Fibroblast of mammary gland (primary cell): ENCODE results near the gene CDK18.

Experiments used
- DNase-seq: peaks from one replicate; pipeline ENCODE4 v3.0.0-alpha.2; 2010; ENCODE audit warnings: low read depth
- H3K4me3 ChIP-seq: 2 replicates; pipeline ENCODE4 v1.5.1; 2011; ENCODE audit warnings: low read depth, mild to moderate bottlenecking, low read length, moderate library complexity; ENCODE audit not compliant: control insufficient read depth
- CTCF ChIP-seq: conservative IDR thresholded peaks from 2 replicates; pipeline ENCODE4 v1.5.1; 2011; ENCODE audit warnings: low read depth, low read length, inconsistent platforms; ENCODE audit not compliant: control insufficient read depth, insufficient read depth

The CDK18 gene

DNA sequence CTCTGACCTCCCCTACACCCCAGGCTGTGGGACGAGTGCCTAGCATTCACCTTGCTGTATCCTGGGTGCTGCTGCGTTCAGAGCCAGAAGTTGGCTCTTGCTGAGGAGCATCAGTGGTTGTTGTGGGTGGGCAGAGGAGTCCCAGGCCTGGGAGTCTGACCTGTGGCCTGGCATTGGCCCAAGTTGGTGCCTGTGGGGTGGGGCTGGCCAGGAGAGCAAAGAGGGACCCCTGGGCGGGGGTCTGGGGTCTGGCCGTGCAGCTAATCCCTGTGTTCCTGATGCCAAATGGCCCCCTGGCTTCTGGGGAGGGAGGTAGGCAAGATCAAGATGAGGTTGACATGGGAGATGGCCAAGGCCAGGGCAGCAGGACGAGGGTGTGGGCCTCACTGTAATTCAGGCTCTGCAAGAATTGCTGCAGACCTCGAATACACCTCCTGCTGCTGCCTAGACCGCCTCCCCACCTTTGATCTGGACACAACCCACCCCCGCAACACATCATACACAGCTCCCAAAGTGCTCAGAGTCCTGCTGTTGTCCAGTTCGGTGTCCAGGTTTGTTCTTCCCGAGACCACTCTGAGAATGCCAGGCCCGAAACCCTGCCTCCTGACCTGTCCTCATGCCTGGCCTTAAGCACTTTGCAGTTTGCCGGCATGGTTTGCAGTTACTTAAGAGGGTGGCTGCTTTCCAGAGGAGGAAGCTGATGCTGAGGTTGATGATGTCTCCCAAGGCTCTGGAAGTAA, 28.7 kb downstream of the CDK18 start:
- no peak for DNase-seq
- no peak overlapping the region for H3K4me3 ChIP-seq
- TF ChIP-seq CTCF = no peak

DNA sequence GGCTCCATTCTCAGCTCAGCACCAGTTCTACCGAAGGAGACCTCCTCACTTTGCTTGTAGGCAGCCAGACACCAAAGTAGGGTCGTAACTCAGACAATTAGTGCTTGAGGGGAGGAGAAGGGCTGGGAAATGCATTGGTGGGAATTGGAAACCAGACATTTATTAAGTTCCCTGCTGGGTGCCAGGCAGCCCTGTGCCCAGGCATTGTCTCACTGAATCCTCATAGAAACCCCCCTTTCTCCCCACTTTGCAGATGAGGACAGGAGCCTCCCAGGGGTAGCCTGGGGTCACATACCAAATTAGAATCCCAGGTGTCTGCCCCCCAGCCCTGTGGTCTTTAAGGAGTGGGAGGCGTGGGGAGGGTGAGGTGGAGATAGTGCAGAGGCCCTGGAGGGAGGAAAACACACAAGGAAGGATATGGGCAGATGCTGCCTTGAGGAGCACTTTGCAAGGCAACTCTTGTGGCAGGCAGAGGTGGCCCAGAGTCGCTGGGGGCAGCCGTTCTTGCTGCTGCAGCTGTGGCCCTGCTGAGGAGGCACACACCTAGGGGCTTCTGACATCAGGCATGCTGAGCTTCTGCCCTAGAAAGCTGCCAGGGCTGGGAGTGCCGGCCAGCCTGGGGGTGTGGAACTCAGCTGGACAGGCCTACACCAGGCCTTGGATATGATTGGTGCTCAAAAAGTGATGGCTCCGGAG, 29.4 kb downstream of the CDK18 start:
- DNase-seq = no peak
- no peak for TF ChIP-seq CTCF

DNA sequence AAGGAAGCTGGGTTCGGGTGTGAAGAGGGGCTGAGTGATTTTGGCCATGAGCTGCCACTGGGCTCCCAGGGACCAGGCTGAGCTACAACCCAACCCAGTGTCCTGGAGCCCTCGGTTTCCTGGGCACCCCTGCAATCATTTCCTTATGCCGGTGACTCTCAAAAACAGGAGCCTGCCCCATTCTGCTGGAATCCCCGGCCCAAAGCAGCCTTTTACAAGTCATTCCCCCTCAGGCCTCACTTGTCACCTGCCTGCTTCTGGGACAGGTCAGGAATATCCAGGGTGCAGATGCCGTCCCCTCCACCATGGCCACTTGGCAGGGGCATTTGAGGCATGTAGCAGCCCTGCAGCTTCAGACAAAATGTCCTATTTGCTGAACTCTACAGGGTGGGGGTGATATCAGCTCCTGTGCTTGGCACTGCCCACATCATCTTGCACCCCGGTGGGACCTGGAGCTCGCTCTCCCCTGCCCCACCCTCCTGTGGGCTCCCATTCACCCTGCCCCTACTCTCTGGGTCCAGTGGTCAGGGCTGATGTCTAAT, 30.0 kb downstream of the CDK18 start:
- no peak for DNase-seq
- TF ChIP-seq CTCF = no peak
- H3K4me3 ChIP-seq = no peak overlapping the region

More for the DNA sequence above, 29.4 kb downstream of the CDK18 start:
- H3K4me3 ChIP-seq = no peak overlapping the region

DNA sequence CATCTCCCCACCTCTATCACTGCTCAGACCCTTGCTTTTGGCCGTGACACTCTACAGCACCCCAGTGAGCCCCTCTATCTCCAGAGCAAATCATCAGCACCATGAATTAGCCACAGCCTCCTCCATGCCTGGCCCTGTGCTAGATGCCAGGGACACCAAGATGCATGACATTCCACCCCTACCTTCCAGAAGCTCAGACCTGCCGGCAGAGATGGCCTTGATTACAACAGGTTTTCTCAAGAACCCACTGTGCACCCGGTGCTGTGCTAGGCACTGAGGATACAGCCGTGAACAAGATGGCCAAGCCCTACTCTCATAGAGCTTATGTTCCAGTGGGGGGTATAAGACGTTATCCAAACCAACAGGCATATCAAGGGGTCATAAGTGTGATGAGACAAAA, 30.6 kb downstream of the CDK18 start:
- no peak for DNase-seq
- H3K4me3 ChIP-seq = no peak overlapping the region
- TF ChIP-seq CTCF = no peak

- TF ChIP-seq CTCF = no peak
- DNase-seq = no peak
- H3K4me3 ChIP-seq = no peak overlapping the region
Observed at GRCh38 chr1:205535866-205536758, 31.6 kb downstream of the CDK18 start.

DNA sequence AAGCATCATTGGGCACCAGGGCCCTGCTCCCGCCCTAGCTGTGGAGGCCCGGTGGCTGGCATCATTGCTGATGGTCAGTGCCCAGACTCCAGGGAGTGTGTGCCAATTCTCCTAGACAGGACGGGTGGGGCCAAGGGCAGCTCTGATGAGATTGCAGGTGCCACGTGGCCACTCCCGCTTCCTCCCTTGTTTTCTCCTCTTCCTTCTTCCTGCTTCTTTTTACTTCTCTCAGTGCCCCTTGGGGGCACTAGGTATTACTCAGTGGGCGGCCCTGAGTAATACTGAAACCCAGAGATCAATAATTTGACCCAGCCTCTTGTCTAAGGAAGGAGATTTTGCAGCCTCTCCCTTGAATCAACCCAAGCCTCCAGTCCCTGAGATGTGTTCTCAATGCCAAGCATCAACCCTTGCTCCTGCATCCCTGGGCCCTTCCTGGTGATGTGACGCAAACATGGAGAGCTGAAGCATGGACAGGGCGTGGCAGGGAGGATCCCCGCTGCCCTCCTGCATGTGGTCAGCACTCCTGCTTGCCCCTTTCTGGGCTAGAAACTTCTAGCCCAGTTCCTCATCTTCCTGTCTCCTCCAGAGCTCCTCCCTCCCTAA, 32.4 kb downstream of the CDK18 start:
- no peak for TF ChIP-seq CTCF
- H3K4me3 ChIP-seq = no peak overlapping the region

More for the DNA sequence above, 32.4 kb downstream of the CDK18 start:
- DNase-seq = no peak
